Activated CD4-positive, CD25-positive, alpha-beta regulatory T cell (primary cell): ENCODE results near the gene CBFA2T3.
"Not testable (repeated sequence)": the region's sequence is repeated elsewhere in the genome, so short reads cannot be mapped to it uniquely, and the experiment has no call there.

ENCODE experiments used
- DNase-seq, 4 experiments: peaks; one replicate each; lab custom pipeline; 2025; lab: John Stamatoyannopoulos, UW

The CBFA2T3 gene

DNA sequence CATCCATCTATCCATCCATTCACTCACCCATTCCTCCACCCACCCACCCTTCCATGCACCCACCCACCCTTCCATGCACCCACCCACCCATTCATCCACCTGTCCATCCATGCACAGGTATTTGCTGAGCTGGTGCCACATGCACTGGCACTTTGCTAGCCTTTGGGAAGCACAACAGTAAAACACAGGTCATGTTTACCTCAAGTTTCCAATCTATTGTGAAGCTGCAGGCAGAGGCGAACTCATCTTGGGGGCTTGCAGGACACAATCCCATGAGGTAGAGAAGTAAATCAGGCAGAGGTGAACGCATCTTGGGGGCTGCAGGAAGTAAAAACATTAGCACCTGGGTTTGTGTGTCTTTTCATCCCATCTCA lies 35.6 kb upstream of the CBFA2T3 start:
- no peak for DNase-seq

DNA sequence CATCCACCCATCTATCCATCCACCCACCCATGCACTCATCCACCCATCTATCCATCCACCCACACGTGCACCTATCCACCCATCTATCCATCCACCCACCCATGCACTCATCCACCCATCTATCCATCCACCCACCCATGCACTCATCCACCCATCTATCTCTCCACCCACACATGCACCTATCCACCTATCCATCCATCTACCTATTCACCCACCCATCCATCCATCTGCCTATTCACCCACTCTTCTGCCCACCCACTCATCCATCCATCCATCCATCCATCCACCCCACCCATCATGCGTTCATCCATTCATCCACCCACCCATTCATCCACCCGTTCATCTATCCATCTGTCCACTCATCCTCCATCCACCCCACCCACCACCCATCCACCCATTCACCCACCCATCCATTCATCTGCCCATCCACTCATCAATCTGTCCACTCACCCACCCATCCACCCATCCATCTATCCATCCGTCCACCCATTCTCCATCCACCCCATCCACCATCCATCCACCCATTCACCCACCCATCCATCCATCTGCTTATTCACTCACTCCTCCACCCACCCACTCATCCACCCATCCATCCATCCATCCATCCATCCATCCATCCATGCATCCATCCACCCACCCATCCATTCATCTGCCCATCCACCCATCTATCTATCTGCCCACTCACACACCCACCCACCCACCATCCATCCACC lies 35.1 kb upstream of the CBFA2T3 start:
- no peak for DNase-seq

DNA sequence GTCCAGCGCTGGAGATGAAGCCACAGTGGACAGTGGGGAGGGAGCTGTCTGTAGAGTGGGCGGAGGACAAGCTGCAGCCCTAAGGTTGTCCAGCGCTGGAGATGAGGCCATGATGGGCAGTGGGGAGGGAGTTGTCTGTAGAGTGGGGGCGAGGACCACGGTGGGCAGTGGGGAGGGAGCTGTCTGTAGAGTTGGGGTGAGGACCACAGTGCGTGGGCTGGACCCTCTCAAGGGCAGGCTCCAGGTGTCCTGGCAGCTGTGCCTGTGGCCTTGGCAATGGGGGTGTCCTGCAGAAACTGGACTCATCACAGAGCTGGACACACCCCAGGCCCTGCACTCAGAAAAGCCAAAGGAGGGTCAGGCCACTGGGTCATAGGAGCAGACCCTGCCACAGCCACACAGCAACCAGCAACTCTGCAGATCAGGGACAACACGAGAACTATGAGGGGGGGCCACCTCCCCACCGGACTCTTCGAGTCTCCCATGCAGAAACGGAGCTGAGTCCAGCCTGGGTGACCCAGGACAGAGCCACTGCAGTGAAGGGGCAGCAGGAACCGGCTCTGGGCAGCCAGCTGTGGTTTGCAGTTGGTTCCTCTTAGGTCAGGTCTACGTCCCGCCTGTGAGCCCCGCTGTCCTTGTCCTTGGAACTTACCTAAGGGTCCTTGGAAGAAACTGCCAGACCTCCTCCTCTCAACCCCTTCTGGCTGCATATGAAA lies 33.4 kb upstream of the CBFA2T3 start:
- no peak for DNase-seq

DNA sequence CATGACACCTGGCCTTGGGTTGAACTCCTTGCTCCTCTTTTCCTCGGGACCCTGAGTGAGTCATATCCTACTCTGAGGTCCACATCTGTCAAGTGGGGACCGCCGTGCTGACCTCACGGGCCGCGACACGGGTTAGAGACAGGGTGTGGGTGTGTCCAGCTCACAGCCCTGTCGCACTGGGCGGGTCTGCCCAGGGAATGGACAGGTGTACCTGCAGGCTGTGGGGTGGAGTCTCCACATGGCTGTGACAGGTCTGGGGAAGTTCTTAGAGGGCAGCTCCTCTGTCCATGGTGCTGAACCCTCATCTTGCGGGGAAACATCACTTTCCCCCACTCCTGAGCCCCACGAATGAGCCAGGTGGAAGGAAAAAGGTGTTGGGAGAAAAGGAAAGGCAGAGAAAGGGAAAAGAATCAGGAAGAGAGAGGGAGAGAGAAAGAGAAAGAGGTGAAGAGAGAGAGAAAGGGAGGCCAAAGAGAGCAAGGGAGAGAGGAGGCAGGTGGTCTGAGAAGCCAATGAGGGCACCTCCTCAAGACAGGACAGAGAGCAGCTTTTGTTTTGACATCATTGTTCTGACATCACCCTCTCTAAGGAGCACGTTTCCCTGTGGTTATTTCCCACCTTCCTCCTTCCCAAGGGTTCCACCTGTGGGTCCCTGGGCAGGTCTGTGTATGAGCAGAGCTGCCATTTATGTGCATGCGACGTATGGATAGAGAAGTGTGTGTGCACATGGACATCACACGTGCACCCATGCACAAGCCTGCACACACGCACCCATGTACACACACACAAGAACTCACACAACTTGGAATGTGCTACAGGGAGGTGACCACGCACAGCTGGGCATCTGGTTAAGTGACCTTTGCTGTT lies 32.6 kb upstream of the CBFA2T3 start:
- DNase-seq, result no peak

DNA sequence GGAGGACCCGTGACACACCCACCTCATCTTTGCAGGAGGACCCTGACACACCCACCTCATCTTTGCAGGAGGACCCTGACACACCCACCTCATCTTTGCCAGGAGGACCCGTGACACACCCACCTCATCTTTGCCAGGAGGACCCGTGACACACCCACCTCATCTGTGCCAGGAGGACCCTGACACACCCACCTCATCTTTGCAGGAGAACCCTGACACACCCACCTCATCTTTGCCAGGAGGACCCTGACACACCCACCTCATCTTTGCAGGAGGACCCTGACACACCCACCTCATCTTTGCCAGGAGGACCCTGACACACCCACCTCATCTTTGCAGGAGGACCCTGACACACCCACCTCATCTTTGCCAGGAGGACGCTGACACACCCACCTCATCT lies 31.8 kb upstream of the CBFA2T3 start:
- DNase-seq, result not testable (repeated sequence)

DNA sequence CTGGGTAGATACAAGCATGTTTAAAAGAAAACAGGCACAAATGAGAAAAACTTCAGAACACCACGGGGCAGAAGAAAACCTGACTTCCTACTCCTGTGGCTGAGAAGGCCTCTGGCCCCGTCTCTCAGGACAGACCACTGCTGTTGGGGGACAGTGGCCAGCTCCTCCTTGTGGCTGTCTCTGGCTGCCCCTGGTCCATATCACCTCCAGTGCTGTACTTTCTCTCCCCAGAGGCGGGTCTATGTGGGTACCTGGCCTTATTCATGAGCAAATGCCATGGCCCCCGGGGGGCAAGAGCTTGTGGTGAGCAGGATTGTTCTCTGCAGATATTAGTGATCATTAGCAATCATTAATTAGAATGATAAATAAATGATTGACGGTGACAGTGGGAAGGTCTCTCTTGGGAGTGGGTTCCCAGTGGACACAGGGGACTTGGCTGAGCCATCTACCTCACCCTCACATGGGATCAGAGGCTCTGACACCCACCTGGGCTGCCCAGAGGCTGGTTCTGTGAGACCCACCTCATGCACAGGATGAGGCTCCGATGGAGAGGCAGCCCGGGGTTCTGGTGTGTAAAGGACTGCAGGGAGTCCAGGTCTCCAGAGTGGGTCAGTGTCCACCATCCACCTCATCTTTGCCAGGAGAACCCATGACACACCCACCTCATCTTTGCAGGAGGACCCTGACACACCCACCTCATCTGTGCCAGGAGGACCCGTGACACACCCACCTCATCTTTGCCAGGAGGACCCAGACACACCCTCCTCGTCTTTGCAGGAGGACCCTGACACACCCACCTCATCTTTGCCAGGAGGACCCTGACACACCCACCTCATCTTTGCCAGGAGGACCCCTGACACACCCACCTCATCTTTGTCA lies 30.6 kb upstream of the CBFA2T3 start:
- DNase-seq, result no peak

DNA sequence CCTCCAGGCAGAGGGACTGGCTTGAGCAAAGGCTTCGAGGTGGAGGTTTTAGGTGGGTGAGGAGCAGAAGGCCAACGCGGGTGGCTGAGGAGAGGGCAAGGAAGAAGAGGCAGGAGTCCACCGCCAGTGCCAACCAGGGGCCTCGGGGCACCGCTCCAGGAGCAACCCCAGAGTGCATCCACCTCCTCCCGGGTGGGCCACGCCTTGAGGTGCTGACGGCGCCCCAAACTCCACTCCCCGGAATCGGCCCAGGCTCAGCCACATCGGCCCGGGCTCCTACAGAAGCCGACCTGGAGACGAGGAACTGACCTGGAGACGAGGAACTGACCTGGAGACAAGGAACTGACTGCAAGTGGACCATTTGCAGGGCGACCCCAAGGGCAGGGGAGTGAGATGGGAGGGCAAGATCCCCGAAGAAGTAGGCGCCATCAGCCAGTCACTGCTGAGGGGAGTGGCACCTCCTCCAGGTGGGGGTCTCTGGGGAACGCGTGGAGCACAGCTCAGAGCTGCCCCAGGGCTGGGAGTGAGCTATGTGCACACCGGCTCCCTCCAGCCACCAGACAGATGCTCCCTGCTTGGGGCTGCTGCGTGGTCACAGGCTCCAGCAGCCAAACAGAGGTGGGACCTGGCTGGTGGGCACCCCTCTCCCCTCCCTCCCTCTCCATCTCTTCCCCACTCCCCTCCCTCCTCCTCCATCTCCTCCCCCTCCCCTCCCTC lies 29.2 kb upstream of the CBFA2T3 start:
- DNase-seq, result no peak

DNA sequence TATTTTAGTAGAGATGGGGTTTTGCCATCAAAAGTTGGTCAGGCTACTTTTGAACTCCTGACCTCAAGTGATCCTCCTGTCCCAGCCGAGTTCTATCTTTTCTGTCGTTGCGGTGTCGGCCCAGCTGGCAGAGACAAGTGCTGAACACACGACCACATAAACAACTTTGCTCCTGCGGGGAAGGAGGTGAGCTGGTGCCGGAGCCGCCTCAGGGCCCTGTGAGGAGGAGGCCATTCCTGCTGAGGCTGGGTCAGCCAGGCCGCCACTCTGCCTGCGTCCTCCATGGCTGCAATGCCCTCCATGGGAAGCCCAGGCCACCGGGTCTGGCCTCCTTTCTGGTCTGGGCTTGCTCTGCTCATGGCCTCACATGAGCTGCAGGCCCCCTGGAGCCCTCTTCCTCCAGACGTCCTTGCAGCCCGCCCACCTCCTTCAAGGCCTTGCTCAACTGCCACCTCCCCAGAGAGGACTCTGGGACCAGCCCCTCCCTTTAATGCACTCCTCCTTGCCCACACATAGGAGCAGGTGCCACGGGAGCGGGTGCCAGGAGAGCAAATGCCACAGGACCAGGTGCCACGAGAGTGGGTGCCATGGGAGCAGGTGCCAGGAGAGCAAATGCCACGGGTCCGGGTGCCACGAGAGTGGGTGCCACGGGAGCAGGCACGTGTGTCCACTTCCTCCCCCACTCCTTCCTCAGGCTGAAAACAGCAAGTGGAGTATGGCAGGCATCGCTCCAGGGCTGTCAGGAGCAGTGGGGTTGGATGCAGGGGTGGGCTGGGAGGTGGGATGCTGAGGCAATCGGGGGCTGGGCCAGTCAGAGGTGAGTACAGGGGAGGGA lies 28.4 kb upstream of the CBFA2T3 start:
- no peak for DNase-seq

DNA sequence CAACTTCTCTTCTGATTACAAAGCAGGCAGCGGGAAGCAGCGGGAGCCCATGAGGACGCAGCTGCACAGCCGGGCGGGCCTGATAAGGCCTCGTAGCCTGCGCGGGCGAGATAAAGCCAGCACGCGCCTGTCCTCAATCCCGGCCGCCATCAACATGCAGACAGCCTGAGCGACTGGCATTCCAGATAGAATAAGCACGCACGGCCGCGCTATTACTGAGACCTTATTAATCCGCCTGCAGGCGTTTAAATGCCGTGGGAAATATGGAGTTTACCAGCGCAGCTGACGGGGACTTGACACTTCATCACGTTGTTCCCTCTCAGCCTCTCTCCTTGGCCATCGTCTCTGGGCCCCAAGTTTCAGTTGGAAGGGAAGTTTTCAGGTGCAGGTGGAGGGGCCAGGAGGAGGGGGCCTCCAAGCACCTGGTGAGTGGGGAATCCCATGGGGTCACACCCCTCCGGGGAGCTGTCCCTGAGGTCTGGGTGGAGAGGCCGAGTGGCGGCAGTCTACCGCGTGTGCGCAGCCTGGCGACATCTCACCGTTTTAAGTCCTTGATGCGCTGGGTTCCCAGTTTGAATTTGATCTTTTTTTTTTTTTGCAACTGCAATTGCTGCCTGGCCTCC lies 27.3 kb upstream of the CBFA2T3 start:
- no peak for DNase-seq

DNA sequence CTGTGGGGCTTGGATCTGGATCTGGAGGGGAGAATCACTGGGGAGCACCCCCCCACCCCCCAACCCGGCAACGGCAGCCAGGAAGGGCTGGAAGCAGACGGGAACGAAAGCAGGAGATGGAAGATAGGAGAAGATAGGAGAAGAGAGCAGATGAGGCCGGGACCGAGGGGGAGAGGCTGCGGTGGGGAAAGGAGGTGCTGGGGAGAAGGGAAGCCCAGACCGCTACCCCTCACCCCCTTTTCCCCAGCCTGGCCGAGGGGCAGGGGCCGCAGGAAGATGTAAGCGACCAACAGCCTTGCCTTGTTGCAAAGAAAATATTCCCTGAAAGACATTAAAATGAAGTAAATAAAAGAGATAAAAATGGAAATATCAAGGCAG lies 26.8 kb upstream of the CBFA2T3 start:
- no peak for DNase-seq

DNA sequence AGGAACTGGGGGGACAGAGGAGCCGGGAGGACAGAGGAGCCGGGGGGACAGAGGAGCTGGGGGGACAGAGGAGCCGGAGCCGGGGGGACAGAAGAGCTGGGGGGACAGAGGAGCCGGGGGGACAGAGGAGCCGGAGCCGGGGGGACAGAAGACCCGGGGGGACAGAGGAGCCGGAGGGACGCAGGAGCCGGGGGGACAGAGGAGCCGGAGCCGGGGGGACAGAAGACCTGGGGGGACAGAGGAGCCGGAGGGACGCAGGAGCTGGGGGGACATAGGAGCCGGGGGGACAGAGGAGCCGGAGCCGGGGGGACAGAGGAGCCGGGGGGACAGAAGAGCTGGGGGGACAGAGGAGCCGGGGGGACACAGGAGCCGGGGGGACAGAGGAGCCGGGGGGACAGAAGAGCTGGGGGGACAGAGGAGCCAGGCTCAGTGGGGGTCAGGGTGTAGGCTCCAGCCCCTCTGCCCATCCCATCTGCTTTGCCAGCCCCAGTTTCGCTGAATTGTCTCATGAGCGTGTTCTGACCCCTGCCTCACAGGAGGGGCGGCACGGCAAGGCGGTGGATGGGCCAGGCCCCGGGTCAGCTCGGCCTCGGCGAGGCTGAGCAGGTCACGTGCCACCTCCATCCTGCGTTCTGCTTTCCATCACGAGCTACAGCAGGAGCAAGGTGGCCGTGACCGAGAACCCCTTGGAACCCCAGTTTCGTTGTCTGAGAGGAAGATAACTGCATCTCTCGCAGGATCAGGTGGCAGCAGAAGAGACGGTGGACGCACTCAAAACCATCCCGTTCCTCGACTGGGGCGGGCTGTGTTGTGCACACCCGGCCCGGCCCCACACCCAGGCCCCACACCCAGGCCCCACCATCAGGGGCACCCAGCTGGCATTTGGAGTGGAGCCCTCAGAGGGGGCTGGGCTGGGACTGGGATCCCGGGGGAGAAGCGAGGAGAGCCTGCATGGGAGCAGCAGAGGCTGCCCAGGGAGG lies 26.1 kb upstream of the CBFA2T3 start:
- no peak for DNase-seq

DNA sequence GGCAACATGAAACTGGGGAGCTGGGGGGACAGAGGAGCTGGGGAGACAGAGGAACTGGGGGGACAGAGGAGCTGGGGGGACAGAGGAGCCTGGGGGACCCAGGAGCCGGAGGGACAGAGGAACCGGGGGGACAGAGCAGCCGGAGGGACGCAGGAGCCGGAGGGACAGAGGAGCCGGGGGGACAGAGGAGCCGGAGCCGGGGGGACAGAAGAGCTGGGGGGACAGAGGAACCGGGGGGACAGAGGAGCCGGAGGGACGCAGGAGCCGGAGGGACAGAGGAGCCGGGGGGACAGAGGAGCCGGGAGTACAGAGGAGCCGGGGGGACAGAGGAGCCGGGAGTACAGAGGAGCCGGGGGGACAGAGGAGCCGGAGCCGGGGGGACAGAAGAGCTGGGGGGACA lies 25.1 kb upstream of the CBFA2T3 start:
- DNase-seq, result not testable (repeated sequence)

DNA sequence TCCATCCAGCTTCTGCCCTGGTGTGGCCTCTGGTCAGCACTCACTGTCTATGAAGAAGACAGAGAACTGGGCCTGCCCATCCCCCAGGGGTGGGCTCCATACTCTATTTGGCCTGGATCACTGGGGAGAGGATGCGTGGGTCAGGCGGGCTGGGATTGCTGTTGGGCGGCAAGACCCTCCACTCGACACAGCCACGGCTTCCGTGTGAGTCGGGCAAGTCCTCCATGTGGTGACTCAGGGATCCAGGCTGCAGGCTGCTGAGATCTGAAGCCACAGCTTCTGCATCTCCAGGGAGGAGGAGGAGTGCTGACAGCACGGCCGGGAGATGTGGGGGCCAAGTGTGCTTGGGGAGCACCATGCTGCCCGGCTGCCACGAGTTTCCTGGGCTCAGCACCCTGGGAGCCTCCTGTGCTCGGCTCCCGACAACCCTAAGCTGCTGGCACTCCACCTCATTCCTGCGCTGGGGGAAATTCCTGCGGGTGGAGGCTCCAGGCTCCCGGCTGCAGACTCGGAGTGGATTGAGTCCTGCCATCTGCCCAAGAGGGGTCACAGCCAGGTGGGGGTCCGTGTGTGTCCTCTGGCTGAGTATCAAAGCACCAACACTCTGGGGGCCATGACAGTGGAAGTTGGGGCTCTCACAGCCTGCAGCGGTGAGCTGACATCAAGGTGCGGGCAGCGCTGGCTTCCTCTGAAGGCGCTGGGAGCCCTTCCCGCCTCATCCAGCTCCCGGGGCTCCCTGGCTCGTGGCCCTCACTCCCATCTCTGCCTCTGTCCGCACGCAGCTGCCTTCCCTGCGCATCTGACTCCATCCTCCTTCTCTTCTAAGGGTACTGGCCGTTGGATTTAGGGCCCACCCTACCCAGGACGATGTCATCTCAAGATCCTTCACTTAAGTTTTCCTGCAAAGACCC lies 24.4 kb upstream of the CBFA2T3 start:
- no peak for DNase-seq

DNA sequence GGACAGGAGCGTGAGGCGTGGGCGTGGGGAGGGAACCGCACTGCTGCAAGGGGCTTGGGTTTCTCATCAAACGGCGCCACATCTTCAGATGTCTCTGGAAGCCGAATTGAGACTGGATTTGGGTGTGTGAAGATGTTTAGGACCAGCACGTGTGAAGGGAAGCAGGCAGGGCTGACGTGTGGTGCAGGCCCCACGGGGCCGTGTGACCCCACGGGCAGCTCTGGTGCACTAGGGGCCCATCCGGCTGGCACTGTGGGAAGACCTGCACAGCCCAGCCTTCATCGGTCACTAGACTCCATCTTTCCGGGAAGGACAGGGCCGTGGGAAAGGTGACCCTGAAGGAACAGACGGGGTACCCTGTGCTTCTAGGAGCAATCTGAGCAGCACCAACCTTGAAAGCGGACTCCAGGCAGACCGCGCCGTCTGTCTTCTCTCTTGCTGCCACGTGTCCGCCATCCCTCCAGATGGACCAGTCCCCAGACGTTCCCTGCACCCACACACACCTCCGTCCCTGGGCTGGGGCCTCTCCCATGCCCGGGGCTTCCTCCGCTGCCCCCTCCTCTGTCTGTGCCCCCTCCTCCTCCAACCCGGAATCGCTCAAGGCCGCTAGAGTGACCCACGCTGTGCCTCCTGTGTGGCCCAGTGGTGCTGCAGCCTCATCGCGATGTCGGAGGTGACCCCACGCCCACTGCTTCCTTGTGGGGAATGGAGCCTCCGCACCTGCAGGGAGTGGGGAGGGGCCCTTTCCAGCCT lies 23.4 kb upstream of the CBFA2T3 start:
- no peak for DNase-seq

DNA sequence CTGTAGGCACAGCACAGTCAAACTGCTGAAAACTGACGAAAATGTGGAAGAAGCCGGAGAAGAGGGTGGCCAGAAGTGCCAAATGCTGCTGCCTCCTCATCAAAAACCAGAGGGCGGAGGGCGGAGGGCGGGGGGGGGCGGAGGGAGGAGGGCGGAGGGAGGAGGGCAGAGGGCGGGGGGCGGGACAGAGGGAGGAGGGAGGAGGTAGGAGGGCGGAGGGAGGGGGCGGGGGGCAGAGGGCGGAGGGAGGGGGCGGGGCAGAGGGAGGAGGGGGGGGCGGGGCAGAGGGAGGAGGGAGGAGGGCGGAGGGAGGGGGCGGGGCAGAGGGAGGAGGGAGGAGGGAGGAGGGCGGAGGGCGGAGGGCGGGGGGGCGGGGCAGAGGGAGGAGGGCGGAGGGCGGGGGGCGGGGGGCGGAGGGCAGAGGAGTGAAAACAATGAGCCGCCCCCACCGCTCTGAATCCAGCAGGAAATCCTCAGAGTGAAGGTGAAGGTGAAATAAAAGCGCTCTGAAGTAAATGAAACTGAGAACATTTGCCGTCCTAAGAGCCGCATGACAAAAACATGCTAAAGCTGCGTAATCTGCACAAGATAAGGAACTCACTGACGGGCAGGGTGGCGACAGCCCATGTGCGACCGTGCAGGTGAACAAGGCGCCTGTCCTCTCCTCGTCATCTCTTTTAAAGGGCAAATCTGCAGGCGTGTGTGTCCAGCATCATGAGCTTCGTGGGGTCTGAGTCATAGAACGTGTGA lies 22.6 kb upstream of the CBFA2T3 start:
- DNase-seq, result no peak
